ENCODE results near the gene MAP3K5. TPM values are rescaled to one million over a fixed set of nuclear protein-coding genes. Genes with fewer than 3 reads are reported as not detected.
"Not testable (repeated sequence)": the region's sequence is repeated elsewhere in the genome, so short reads cannot be mapped to it uniquely, and the experiment has no call there.

MAP3K5 gene
- total RNA-seq, 1 donor from 2014 or later, result 15.7 TPM

- not testable (repeated sequence) for DNase-seq (ENCODE audit: low read depth)
Measured at GRCh38 chr6:136590846-136591245, 201.4 kb downstream of the MAP3K5 start.

DNA sequence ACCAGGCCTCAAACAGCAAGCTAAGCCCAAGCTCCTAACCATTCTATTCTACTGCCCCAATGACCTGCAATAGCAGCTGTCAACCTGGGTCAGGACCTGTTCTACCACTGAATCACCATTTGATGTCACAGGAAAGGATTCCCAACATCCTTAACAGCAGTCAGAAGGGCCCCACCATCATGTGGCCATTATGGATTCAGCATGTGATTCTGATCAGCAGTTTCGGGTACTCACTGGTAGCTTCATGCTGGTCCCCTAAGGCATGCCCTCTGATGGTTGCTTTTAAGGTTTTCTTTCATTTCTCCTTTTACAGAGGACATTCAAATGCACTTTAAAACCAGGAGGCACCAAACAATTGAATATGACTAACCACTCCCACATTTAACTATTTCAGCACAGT is 204.8 kb downstream of the MAP3K5 start:
- no peak for DNase-seq (ENCODE audit: low read depth)

DNA sequence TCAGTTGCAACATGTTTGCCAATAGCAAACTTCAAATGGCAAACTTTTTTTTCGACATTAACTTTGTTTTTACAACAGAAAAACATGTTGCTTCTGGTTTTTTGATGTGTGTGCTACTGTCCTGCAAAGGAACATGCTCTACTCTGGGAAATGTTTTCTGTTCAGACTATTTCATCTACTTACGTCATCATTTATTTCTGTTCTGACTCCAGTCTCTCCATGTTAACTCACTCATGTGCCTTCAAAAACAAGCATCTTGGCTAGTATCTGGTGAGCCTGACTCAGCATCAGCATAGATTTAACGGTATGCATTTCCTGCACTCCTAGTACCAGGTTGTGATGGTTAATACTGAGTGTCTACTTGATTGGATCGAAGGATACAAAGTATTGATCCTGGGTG is 206.0 kb downstream of the MAP3K5 start:
- peak; percentile 55 for DNase-seq (ENCODE audit: low read depth)

DNA sequence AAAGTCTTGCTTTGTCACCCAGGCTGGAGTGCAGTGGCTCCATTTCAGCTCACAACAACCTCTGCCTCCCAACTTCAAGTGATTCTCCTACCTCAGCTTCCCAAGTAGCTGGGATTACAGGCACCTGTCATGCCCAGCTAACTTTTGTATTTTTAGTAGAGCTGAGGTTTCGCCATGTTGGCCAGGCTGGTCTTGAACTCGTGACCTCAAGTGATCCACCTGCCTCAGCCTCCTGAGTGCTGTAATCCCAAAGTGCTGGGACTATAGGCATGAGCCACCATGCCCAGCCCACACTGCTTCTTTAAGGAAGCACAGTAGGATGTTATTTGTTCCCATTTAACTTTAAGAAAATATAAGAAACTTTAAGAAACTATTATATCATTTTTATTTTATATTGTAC is 206.8 kb downstream of the MAP3K5 start:
- DNase-seq (ENCODE audit: low read depth), result peak; percentile 52

DNA sequence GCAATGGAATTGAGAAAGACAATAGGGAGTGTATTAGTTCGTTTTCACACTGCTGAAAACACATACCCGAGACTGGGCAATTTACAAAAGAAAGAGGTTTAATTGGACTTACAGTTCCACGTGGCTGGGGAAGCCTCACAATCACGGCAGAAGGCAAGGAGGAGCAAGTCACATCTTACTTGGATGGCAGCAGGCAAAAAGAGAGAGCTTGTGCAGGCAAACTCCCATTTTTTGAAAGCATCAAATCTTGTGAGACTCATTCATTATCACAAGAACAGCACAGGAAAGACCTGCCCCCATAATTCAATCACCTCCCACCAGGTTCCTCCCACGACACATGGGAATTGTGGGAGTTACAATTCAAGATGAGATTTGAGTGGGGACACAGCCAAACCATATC is 208.0 kb downstream of the MAP3K5 start:
- DNase-seq (ENCODE audit: low read depth), result not testable (repeated sequence)

GRCh38 chr6:136582711-136583471 is 209.4 kb downstream of the MAP3K5 start:
- peak; percentile 61 for DNase-seq (ENCODE audit: low read depth)

- no peak for DNase-seq (ENCODE audit: low read depth)
Measured at GRCh38 chr6:136579800-136580199, 212.5 kb downstream of the MAP3K5 start.

DNA sequence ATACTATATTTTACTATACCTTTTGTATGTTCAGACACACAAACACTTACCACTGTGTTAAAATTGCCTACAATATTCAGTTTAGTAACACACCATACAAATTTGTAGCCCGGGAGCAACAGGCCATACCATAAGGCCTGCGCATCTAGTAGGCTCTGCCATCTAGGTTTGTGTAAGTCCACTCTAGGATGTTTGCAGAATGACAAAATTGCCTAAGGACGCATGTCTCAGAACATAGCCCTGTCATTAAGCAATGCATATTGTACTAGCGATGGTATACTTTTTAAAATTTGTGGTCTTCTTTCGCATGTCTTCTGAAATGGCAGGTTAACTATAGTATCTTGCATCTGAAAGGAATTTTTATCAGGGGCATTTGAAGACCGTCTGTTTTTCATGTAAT is 215.5 kb downstream of the MAP3K5 start:
- no peak for DNase-seq (ENCODE audit: low read depth)

GRCh38 chr6:136571496-136571895 is 220.8 kb downstream of the MAP3K5 start:
- no peak for DNase-seq (ENCODE audit: low read depth)

DNA sequence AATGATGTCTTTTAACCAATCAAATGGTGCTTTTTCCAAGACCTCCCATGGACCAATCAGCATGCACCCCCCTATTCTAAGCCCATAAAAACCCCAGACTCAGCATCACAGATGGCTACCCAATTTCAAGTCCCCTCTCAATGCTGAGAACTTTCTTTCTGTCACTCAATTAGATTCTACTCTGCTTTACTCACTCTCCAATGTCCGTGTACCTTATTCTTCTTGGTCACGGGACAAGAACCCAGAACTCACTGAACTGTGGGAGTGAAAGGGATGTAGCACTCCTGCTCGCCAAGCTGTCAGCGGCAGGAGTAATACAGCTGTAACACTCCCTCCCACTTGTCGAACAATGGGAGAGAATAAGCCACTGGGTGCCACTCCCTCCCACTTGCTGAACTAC is 221.2 kb downstream of the MAP3K5 start:
- no peak for DNase-seq (ENCODE audit: low read depth)

GRCh38 chr6:136568129-136568528 is 224.1 kb downstream of the MAP3K5 start:
- DNase-seq (ENCODE audit: low read depth), result no peak

GRCh38 chr6:136567688-136568087 is 224.6 kb downstream of the MAP3K5 start:
- no peak for DNase-seq (ENCODE audit: low read depth)

DNA sequence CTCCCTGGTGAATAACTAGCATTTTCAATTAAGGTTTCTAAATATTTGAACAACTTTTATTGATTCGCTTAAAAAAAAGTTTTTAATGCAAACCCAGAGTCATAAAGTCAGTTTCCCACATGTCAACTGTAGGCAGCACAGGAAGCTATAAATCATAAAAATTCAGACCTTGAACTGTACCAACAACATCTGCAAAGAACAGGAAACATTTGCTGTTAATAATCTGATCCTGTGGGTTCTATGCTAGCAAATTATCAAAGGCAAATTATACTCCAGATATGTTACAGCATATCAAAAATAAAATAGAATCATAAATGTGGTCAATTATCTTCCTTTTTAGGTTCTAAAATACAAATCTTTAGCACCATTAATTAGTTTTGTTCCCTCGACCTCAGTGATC is 225.4 kb downstream of the MAP3K5 start:
- DNase-seq (ENCODE audit: low read depth), result no peak

DNA sequence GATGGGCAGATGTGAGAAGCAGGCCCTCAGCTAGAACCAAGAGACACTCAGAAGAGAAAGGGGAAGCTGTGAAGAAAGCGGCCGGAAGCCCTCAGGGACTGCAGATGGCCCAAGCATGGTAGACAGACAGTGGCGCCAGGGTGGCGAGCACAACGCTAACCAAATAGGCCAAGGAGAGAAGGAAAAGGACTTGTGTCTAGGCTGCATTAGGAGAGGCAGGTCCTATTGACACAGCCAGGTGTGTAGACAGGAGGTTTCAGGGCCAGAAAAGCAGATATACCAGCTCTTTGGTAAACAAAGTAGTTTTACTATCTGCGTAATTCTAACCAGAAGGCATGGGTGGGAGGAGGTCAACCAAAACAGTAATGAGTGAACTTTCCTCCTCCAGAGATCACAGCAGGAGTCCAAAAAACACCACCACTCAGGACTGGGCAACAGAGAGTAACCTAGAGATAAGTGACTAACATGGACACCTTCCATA is 226.2 kb downstream of the MAP3K5 start:
- DNase-seq (ENCODE audit: low read depth), result no peak

DNA sequence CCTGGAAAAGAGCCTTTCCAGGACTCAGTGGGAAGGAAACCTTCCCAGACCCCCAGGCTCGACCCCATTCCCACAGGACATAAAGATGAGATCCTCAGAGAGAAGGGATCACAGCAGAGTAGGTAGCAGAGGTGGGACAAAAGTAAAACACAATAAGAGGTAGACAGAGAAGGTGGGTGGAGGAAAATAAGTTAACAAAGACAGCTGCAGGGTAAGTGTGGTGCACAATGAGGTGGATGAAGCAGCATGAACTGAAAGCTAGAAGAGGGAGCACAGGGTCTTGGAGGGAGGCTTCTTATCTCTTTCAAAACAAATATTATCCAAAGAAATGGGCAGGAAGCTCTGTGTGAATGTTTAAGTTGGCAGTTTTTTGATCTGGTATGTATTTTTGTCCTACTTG is 228.1 kb downstream of the MAP3K5 start:
- DNase-seq (ENCODE audit: low read depth), result no peak

DNA sequence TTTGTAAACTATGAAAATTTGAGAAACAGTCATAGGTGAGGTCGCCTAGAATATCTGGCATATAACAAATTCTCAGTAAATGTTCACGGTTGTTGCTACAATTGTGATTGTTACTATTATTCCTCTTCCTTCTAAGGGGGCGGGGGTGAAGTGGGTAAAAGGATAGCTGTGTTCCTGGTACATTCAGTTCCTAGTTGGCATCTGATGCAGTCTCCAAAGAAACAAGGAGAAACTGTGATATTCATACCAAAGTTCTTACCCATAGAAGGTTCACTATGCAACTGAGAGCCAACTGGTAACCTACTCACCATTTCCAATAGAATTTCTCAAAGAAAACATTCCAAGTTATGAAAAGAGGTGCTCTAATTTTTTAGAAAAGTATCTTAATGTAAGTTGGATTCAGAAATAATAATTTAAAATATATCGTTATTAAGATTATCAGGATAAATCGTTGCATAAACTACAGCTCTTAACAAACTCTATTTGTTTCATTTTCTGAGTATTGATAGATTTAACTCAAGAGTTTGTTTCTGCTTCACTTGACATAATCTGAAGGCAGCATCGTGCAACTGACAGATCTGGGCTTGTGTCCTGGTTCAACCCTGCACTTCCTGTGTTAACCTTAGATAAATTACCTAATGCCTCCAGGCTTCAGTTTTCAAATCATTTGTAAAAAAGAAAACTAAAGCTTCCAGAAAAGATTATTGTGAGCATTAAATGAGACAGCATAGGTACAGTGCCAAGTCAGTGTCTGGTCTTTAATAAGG is 228.7 kb downstream of the MAP3K5 start:
- DNase-seq (ENCODE audit: low read depth), result no peak

- DNase-seq (ENCODE audit: low read depth), result no peak
Measured at GRCh38 chr6:136562211-136562610, 230.1 kb downstream of the MAP3K5 start.

- no peak for DNase-seq (ENCODE audit: low read depth)
Measured at GRCh38 chr6:136553166-136553787, 239.0 kb downstream of the MAP3K5 start.

GRCh38 chr6:136552054-136552453 is 240.2 kb downstream of the MAP3K5 start:
- no peak for DNase-seq (ENCODE audit: low read depth)

- DNase-seq (ENCODE audit: low read depth), result no peak
Measured at GRCh38 chr6:136551103-136551502, 241.2 kb downstream of the MAP3K5 start.

GRCh38 chr6:136550330-136551071 is 241.8 kb downstream of the MAP3K5 start, which contains the start of gene MAP7:
MAP7 (minus strand) TSS chr6:136550422; CDS start chr6:136550408, 14 bp downstream.
- peak; percentile 49 for DNase-seq (ENCODE audit: low read depth)
